Transverse colon (tissue), 3 donors: Measurements from ENCODE around the gene FBXO44.

Source experiments
- CTCF ChIP-seq, 5 experiments: fragments of 200-600 bp in 3 of 5; fragments of 450-650 bp in 2 of 5; sonication (generic) in 3 of 5; IDR thresholded peaks; 1 replicate in 2 of 5; 2 replicates in 3 of 5; pipeline ENCODE4 v1.5.1; 2016 to 2017; ENCODE audit warnings: antibody characterized with exemption in 5 of 5, inconsistent platforms in 3 of 5, mild to moderate bottlenecking in 2 of 5, moderate library complexity in 1 of 5
- EP300 ChIP-seq: sonication (generic); formaldehyde crosslinking; IDR thresholded peaks from one replicate; pipeline ENCODE4 v1.6.1; 2017; ENCODE audit warnings: antibody characterized with exemption, low read depth

DNA sequence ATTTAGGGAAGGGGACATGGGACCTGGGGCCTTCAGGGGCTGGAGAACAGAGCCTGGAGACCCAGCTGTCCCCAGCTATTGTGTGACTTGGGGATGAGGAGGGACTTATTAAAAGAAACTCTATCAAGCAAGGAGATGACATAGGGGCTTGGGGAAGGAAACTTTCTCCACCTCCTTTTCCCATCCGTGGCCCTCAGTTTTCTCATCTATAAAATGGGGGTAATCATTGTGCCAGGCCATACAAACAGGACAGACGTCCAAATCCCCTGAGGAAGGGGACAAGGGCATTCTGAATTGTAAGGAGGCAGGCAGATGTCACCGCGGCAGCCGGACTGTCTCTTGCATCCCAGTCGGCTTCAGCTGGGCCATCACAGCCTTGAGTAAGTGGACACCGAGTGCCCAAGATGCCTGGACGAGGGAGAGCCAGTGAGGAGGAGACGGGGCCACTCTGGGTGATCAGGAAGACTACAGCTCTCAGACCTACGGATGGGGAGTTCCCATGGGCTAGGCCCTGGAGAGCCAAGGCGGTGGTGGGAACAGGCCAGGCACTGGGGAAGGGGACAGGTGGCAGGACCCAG lies 2.4 kb upstream of the FBXO44 start:
- TF ChIP-seq CTCF (IDR thresholded peaks at IDR 0.05) (no peak), EP300 (no peak)
